ENCODE results near the gene TAF13. TPM values are rescaled to one million over a fixed set of nuclear protein-coding genes. Genes with fewer than 3 reads are reported as not detected.
A peak's percentile ranks its signal among the peaks of the same experiment; 100 is the strongest.

TAF13 gene
- total RNA-seq, 1 donor = 131 TPM

DNA sequence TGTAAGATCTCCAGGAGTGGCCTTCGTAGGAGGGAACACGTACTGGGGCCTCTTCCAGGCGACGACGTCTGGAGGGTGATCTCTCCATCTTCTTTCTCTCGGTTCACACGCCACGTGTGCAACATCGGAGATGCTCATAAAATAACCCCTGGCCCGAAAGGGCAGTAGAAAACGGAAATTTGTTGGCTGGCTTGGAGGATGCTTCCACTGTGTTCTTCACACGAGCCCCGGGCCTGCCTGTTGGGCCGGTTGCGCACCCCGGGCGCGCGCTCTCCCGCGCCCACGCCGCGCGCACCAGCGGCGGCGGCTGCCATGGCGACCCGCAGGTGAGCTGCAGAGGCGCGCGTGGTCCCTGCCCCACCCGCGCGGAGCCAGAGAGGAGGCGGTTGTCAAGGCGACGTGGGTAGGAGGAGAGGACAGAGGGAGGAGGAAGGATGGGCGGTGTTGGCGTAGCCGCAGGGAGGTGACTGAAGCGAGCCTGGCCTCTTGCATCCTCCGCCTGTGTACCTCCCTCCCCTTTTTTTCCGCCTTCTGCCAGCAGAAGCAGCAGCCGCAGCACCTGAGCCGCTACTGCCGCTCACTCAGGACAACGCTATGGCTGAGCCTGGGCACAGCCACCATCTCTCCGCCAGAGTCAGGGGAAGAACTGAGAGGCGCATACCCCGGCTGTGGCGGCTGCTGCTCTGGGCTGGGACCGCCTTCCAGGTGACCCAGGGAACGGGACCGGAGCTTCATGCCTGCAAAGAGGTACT, 38.0 kb upstream of the TAF13 start, which contains the start of gene ELAPOR1:
Gene ELAPOR1 (plus strand): TSS at position 526 of the 752 bp plus-strand sequence. CDS start 69 bp downstream, at position 595.
- peak; percentile 16 for DNase-seq (ENCODE audit: low read depth)
- TF ChIP-seq, protein P1, sequence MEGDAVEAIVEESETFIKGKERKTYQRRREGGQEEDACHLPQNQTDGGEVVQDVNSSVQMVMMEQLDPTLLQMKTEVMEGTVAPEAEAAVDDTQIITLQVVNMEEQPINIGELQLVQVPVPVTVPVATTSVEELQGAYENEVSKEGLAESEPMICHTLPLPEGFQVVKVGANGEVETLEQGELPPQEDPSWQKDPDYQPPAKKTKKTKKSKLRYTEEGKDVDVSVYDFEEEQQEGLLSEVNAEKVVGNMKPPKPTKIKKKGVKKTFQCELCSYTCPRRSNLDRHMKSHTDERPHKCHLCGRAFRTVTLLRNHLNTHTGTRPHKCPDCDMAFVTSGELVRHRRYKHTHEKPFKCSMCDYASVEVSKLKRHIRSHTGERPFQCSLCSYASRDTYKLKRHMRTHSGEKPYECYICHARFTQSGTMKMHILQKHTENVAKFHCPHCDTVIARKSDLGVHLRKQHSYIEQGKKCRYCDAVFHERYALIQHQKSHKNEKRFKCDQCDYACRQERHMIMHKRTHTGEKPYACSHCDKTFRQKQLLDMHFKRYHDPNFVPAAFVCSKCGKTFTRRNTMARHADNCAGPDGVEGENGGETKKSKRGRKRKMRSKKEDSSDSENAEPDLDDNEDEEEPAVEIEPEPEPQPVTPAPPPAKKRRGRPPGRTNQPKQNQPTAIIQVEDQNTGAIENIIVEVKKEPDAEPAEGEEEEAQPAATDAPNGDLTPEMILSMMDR (IDR thresholded peaks at IDR 0.05; ENCODE audit: insufficient read depth, low read length) = no peak
- peak within 1 kb of the TSS; percentile 50 for H3K4me3 ChIP-seq (ENCODE audit: low read depth, low read length)

DNA sequence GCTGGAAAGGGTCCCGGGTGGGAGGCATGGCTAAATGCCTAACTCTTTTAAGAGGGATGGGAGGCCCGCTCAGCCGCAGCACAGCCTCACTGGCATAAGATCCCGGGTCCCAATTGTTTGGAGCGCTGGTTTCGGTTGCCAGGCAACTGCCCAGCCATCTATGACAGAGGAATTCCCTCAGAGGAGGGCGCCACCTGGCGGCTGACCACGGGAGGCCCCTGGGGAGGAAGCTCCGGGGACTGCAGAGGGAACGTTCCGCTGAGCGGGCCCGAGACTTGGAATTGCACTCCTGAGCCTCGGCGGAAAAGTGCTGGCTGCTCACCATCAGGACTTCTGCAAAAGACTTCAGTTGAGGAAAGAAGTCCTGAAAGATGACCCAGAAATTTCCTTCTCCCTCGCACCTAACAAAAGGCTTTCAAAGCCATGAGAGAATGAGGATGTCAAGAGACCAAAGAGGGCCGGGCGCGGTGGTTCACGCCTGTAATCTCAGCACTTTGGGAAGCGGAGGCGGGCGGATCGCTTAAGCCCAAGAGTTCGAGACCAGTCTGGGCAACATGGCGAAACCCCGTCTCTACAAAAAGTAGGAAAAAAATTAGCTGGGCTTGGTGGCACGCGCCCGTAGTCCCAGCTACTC, 37.0 kb upstream of the TAF13 start:
- TF ChIP-seq, protein P1 (IDR thresholded peaks at IDR 0.05; ENCODE audit: insufficient read depth, low read length) = peak; percentile 95
- DNase-seq (ENCODE audit: low read depth) = peak; percentile 85
- peak overlapping the region; percentile 44 for H3K4me3 ChIP-seq (ENCODE audit: low read depth, low read length)

DNA sequence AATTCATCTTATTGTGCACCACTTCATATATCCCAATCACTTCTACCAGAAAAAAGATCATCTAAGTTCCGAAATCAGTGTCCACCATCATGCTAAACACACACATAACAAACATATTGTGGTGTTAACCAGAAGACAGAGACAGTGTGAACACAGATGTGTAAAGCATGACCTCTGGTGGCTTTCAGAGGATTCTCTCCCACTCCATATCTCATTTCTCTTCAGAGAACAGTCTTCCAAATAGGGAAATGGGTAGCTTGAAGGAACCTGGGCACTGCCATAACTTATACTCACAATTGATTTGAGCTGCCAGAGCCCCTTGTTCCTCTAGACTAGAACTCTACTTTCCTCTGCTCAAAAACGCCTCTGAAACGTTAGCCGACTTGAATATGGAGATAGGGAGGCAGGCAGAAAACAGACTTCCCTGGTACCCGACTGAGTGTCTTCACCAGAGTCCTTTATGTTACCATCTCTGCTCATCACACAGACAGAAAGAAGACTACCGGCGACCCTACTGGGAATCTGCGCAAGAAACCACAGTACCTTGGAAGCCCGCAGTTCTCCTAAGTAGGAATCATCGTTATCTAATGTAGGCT, 36.4 kb upstream of the TAF13 start:
- peak; percentile 50 for DNase-seq (ENCODE audit: low read depth)
- TF ChIP-seq, protein P1 (IDR thresholded peaks at IDR 0.05; ENCODE audit: insufficient read depth, low read length) = peak; percentile 31
- H3K4me3 ChIP-seq (ENCODE audit: low read depth, low read length) = peak overlapping the region; percentile 44

DNA sequence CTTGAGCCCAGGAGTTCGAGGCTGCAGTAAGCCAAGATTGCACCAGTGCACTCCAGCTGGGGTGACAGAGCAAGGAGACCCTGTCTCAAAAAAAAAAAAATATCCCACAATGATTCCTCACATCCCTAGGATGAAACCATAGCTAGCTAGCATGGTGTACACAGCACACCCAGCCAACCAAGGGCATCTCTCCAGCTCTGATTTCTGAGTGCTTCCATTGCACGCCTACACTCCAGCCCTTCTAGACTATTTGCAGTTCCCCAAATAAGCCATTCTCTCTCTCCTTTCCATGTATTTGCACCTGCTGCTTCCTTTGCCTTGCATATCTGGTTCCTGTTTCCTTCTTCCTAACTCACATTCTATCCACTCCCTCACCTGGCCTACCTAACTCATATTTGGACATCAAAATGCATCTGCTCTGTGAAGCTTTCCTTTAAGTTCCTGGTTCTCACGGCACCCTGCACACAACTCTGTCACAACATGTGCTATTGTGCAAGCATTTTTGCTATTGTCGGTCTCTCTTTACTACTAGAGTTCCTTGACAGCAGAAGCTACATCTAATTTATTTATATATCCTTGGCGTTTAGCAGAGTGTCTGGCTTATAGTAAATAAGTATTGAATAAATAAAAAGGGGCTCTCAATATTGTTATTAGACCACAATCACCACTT, 35.7 kb upstream of the TAF13 start:
- no peak overlapping the region for H3K4me3 ChIP-seq (ENCODE audit: low read depth, low read length)
- TF ChIP-seq, protein P1 (IDR thresholded peaks at IDR 0.05; ENCODE audit: insufficient read depth, low read length) = no peak
- DNase-seq (ENCODE audit: low read depth) = no peak

DNA sequence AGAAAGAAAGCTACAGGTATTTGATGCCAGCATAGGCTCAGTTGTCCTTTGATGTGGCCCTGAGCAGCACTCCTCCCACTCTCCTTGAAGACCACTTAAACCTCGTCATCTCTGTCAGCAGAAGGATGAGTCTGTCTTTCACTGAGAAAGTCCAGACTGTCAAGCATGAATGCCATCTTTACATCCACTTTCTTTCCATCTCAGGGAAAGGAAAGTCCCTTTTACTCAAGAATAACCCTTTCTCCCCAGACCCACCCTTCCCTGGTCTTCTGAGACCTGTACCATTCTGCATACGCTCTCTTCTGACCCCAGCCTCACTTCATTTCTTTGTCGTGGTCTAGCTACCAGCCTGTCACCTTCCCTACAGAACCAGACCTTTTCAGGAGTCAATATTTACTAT, 34.1 kb upstream of the TAF13 start:
- TF ChIP-seq, protein P1 (IDR thresholded peaks at IDR 0.05; ENCODE audit: insufficient read depth, low read length) = no peak
- H3K4me3 ChIP-seq (ENCODE audit: low read depth, low read length) = no peak overlapping the region
- no peak for DNase-seq (ENCODE audit: low read depth)

DNA sequence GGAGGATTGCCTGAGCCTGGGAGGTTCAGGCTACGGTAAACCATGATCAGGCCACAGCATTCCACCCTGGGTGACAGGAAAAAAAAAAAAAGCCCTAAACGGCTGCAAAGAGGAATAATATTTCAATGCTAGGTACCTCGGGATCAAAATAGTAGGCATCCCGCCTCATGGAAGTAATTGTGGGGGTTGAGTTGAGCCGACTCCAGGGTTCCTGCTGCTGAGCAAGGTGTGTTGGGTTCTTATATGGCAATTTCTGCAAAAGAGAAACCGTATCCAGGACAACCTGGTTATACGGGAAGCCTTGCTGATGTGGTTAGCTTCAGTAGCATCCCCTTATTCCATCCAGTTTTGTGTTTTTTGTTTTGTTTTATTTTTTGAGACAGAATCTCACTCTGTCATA, 32.0 kb upstream of the TAF13 start:
- H3K4me3 ChIP-seq (ENCODE audit: low read depth, low read length) = no peak overlapping the region
- no peak for DNase-seq (ENCODE audit: low read depth)
- TF ChIP-seq, protein P1 (IDR thresholded peaks at IDR 0.05; ENCODE audit: insufficient read depth, low read length) = no peak
